Cardiac fibroblast (primary cell): ENCODE data around the gene USO1.

Source experiments
- DNase-seq, 2 donors: peaks; one replicate each; pipeline versions ENCODE4 v3.0.0 to v3.0.0-alpha.2; 2010; ENCODE audit warnings: low read depth in 2 of 2
- H3K4me3 ChIP-seq, 2 donors: replicated peaks in 1 of 2; 1 replicate in 1 of 2; 2 replicates in 1 of 2; pipeline ENCODE4 v1.5.1; 2011; ENCODE audit warnings: low read depth in 2 of 2, low read length in 2 of 2, mild to moderate bottlenecking in 2 of 2, moderate library complexity in 1 of 2
- CTCF ChIP-seq: IDR thresholded peaks from one replicate; pipeline ENCODE4 v1.5.1; 2011; ENCODE audit warnings: low read depth, mild to moderate bottlenecking, low read length, inconsistent platforms

USO1 gene

GRCh38 chr4:75830906-75831305, 106.5 kb downstream of the USO1 start:
- DNase-seq: peak in 1 of 2 donors; percentile 56
- no peak overlapping the region for H3K4me3 ChIP-seq
- TF ChIP-seq CTCF: no peak

DNA sequence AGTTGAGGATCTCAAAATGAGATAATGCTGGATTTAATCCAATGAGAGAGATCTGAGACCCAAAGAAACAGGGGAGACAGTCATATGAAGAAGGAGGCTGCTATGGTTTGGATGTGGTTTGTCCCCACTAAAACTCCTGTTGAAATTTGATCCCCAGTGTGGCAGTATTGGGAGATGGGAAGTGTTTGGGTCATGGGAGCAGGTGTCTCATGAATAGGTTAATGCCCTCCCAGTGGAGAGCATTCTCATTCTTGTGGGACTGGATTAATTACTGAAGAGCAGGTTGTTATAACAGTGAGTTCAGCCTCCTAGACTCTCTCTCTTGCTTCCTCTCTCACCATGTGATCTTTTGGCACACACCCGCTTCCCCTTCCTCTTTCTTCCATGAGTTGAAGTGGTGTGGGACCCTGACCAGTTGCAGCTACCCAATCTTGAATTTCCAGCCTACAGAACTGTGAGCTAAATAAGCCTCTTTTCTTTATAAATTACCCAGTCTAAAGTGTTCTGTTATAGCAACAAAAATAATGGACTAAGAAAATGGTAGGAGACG, 107.6 kb downstream of the USO1 start:
- TF ChIP-seq CTCF: no peak

GRCh38 chr4:75834095-75834771, 109.9 kb downstream of the USO1 start:
- peak in 1 of 2 donors; percentile 29 for DNase-seq
- no peak for TF ChIP-seq CTCF
- H3K4me3 ChIP-seq: no peak overlapping the region

More for the DNA sequence above, 107.6 kb downstream of the USO1 start:
- no peak for DNase-seq
- H3K4me3 ChIP-seq: no peak overlapping the region

DNA sequence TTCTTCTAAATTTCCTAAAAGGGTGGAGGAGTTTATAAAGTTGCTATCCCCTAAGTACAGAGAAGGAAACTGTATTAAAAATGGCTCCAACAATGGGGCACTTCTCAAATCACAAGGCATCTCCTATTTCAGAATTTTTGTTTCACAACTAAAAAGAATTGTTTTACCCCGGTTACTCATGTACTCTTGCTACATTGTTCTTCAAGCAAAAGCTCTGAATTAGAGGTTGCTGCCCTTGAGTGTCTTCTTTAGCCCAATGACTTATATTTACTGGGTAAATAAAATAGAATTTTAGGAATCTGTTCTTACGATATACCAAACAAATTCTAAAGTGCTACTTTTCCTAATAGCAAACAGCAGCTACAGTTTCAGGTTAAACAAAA, 110.4 kb downstream of the USO1 start:
- no peak for TF ChIP-seq CTCF
- no peak overlapping the region for H3K4me3 ChIP-seq
- DNase-seq: peak in 1 of 2 donors; percentile 68

DNA sequence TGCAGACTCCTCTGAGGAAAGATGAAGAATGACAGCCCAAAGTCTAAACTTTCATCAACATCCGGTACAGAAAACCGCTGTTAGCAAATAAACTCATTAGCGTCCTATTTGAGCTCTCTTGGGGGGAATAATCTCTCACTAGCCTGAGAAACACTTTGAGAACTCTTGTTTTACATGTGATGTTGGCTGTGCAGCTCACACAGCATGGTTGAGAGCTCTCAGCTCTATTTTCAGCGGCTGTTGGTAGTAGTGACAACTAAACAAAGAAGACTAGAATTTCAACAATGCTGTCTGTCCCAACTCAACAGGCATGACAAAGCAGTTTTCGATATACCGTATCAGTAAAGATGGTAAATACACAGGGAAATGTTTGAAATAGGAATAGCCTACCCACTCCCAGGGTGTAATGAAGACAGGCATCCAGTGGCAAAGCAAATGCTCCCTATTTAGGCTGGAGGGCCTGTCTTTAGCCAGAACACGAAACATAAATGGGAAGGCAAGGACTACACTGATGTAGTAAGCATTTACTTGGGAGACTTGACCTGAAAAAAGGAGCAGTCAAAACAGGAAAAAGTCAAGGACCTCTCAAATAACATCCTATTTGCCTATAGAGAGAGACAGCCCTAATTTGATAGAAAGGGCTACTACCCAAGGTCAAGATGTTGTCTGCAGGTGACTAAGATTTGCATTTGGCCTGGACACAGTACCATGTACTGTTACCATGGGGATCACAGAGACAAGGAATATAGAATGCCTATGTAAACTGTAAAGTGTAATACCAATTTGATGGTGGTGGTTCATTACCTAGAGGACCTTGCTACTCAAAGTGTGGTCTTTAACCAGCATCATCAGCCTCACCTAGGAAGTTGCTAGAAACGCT, 117.5 kb downstream of the USO1 start:
- no peak for TF ChIP-seq CTCF
- peak in 1 of 2 donors; percentile 31 for DNase-seq
- no peak overlapping the region for H3K4me3 ChIP-seq

- DNase-seq: no peak
- no peak overlapping the region for H3K4me3 ChIP-seq
- no peak for TF ChIP-seq CTCF
Observed at GRCh38 chr4:75843596-75843995, 119.2 kb downstream of the USO1 start.
